ENCODE results near the gene PADI6.
"Not testable (repeated sequence)": the region's sequence is repeated elsewhere in the genome, so short reads cannot be mapped to it uniquely, and the experiment has no call there.

The PADI6 gene

DNA sequence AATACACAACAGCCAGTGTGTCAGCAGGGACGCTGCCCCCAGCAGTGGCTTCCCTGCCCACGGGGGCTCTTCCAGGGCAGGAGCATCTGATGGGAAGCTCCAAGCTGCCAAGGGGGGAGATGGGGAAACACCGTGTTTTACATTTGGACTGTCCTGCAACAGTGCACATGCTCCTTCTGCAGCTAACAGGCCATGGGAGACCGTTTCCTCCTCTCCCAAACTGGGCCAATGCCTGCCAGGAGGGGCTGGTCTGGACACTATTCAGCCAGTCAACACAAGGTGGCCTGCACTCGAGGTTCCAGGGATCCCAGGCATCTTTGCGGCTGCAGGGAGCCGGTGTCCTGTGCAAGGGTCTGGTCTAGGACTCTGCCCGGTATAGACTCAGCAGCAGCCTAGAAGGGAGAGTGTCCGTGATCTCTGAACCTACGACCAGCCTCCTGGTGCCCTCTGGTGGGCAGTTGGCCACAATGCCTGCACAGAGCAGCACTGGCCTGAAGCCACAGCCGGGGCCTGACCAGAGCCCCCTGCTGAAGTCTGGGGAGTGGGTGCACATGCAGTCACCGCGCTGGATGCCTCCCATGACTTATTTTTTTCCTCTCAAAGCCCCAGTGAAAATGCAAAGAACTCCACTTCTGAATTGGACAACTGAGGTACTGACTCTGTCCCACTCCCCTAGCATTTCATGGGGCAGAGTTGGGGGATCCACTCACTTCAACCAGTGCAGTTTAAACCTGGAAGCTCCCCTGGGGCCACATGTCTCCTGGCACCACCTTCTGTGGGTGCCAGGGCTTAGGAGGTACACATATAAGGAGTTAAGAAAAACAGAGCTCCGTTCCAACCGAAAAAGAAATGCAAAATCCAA is 34.1 kb downstream of the PADI6 start:
- DNase-seq = peak; percentile 78

DNA sequence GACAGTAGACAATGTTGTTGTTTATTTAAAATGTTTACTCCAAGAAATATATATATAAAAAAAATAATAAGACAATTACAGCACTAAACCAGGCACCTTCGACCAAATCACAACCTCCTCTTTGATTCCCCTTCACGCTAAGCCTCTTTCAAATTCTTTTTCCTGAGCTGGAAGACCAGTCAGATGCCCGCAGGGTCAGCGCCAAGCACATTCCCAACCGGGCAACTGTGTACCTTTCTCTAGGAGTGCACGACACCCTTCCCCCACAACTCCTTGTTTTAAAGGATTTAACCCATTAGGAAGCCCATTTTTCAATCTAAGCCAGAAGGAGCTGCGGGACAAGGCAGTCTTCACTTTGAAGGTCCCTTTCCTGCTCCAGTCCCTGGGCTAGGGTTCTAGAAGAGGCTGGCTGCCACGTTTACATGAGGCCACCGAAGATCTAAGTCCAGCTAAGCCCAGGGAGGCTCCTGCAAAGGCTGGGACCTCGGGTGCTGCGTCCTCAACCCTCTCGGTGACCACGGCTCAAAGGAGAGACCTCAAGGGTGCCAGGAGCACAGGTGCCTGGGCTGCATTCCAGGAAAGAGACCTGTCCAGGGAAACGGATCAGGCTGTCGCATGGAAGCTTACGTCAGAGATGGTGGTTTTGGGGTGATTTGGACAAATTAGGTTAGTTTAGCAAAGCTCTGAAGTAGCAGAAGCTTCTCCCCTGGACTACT is 34.9 kb downstream of the PADI6 start:
- DNase-seq = not testable (repeated sequence)

GRCh38 chr1:17407786-17408514 is 36.0 kb downstream of the PADI6 start:
- not testable (repeated sequence) for DNase-seq

DNA sequence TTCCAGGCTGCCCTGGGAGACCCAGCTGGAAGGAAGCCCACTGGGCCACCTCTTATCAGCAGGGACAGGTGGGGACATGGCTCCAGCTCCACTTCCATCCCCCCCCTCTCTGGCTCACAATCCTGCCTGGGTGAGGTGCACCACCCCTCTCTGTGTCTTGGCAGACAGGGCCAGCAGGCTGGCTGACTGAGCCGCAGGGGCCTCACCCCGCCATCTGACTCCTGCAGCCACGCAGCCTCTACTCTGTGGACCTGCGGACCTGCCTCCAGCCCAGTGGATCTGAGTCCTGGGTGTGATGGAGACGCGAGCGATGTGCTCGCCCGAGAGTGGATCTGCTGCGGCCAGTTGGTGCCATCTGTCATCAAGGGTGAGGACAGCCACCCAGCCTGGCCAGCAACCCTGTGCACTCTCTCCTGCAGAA is 37.4 kb downstream of the PADI6 start:
- DNase-seq = no peak

DNA sequence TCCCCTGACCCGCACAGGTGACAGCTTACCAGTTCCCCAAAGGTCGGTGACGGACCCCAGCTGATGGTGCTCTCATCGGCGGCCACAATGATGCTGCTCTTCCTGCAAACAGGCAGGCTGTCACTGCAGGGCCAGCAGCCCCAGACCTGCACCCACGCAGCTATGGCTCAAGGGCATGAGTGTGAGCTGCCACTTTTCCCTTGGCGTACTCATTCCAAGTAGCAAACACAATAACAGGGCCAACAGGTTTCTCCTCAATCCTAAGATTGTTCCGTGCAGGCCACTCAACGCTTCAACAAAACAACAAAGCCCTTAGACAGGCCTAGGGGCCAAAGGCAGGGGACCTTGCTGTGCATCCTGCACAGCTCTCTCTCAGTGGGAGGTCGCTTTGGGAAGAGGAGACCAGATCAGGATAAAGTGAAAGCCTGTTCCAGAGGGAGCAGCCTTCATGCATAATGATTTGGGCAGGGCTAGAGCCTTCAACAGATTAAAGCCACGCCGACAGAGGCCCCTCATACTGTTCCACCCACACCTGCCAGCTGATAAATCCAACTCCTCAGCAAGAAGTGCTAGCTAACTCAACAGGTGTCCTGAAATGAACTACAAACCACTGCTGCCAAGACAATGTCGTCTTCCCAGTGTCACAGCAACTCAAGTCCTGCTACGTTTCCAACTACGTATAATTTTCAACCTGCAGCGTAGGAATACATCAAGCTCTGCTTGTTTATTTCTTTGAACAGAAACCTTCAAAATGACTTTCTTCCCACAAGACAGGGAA is 40.3 kb downstream of the PADI6 start:
- DNase-seq = no peak

- DNase-seq = no peak
Observed at GRCh38 chr1:17414022-17414421, 42.0 kb downstream of the PADI6 start.

- DNase-seq = no peak
Observed at GRCh38 chr1:17416389-17416788, 44.4 kb downstream of the PADI6 start.

- peak; percentile 88 for DNase-seq
Observed at GRCh38 chr1:17419626-17420328, 47.8 kb downstream of the PADI6 start.

DNA sequence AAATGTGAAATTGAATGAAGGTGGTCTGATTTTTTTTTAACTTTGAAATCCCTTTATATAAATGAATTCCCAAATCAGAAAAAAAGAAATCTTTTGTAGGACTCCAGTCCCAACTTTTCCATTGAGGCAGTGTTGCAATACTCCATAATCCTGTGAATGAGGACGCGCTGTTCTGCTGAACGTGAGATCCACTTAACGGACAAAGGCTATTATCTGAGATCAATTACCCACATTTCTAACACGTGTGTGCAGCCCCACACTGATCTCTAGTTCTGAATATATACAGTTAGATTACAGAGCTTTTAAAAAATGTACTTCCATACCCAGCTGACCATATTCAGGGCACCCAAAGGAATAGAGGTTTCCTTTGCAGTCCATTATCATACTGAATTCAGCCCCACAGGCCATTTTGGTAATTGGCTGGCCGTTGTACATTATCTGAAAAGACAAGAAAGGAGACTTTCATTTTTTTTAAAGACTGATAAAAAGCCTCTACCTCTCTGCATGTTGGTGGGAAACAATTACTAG is 48.5 kb downstream of the PADI6 start:
- no peak for DNase-seq

DNA sequence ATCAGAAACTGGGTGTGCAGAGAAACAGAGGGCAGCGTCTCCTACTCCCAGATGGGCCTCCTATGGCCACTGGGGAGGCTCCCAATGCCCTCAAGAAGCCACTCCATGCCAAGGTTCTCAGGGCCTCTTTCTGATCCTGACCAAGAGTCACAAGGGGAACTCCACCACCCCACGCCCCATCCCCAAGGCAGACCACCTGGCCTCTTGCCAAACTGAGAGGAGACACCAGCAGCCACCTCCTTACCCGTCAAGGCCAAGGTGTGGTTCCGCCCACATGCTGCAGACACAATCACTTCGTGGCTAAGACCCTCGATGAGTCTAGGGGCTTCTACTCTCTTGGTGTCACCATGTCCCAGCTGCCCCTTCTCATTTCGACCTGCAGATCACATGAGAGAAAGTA is 50.5 kb downstream of the PADI6 start:
- no peak for DNase-seq

DNA sequence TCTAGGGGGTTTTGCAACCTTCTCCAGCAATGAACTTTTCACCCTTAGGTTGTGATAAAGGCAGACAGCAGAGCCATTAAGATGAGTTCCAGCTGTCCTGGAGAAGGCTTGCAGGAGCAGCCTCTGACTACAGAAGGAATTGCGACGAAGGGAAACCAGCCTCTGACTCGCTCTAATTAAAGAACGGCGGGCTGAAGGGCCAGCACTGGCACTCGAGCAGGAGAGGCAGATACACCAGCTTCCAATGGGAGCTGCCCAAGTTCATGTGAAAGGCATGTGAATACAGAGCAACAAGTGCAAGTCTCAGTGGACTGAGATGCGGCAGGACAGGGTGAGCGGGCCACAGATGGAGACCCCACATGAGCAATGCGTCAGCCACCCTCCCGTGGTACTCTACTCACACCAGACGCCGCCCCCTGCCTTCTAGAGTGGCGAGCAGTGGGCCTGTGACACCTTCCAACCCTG is 51.8 kb downstream of the PADI6 start:
- DNase-seq = no peak

- DNase-seq = no peak
Observed at GRCh38 chr1:17425806-17426600, 54.0 kb downstream of the PADI6 start.

DNA sequence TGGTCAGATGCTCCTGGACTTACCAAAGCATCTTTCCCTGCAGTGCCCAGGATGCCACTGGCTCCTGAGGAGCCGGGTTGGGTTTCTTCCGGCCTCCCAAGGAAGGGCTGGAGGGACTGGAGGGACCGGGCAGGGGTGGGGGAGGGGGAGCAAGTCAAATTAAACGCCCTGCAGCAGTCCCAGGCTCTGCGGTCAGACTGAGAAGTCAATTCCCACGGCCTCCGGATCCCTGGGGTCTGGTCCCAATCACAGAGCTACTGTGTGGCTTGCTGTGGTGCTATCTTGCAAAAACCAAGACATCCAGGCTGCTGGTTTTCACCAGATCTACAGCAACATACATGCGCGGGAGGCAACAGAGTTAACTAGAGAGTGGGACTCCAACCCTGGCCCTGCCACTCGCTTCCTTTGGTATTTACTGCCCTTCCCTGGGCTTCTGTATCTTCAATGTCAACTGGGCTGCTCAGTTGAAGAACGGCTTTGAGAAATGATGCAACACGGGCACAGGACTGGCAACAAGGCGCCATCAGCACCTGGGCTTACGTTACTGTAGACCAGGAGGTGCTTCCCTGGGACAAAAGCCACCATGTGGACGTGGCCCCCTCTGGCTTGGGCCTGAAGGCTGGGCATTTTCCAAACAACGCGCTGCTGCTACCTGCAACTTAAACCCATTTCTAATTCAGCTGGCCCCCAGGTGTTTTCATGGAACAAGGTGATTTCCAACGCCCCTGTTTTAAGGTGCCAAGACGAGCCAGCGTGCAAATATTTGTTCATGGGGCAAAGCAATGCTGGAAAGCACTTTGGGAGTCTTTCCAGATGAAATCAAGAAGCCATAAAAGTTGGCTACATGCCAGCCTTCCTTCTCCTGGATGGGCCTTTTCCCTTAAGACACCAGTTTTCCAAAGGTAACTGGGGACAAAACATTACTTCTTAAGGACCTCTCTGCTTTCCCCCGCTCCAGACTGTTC is 56.0 kb downstream of the PADI6 start:
- no peak for DNase-seq

DNA sequence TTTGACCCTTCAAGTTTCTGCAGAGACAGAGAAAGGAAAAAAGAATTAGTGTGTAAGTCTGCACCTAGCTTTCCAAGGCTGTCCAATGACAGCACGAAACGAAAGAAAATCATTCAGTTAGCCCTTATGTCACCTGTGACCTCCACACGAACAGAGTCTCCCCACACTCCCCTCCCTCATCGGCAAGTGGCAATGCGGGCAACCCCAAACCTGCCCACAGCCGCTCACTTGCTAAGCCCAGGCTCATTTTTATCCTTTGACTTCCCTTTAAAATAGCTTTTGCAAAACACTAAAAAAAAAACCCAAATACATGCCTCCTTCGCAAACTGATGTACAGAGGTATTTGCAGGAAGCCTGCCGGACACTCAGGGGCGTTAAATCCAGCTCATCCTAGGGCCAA is 57.2 kb downstream of the PADI6 start:
- no peak for DNase-seq

GRCh38 chr1:17432412-17432811 is 60.4 kb downstream of the PADI6 start:
- no peak for DNase-seq

DNA sequence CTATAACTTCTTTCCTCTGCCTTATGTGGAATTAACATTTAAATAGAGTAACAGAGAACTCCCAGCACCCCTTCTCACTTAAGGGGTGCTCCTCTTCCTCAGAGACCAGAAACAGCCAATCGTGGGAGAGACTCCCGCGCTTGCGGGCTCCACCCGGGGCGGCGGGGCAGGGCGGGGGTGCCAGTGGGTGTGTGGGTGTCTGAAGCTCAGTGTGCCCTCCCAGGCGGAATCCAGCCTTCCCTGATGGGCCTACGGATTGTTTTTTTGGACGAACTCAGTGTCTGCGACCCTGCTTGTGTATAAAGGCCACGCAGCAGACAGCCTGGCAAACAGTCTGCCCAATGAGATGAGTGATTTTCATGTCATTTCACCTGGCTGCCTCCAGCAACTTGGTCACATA is 61.3 kb downstream of the PADI6 start:
- no peak for DNase-seq

- no peak for DNase-seq
Observed at GRCh38 chr1:17434016-17434415, 62.0 kb downstream of the PADI6 start.

GRCh38 chr1:17434601-17435000 is 62.6 kb downstream of the PADI6 start:
- DNase-seq = no peak

DNA sequence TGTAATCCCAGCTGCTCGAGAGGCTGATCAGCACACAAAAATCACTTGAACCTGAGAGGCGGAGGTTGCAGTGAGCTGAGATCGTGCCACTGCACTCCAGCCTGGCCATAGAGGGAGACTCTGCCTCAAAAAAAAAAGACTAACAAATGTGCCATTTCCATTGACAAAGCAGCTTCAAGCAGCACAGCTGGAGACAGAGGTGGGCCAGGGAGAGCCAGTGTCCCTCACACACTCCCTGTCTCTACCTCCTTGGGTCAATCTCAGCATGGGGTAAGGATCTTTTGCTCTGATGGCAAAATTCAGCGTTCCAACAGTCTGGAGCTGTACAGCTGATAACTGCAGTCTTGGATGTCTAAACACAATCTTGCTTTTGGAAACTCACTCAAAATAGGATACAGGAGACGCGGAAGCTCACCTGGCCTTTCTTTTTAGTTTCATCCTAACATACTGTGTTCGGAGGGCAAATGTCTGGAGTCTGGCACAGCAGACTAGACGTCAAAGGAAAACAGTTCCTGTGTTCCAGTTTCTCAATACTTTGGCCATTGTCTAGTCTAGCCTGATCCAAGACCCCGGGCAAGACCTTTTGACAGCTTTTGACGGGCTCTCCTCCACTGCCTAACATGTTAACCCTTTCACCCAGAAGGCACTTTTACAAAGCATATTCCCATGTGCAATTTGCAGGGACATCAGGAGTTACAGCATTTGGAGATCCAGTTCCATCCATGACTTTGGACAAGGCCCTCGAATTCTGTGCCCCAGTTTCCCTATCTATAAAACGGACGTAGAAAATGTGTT is 64.6 kb downstream of the PADI6 start:
- DNase-seq = no peak

Measured in retina (tissue), 1 donor.